HL-60 (cell line): ENCODE measurements around the gene PRRT3.

Experiments used
- DNase-seq, 2 experiments: peaks; one replicate each; pipeline ENCODE4 v3.0.0-alpha.2; 2010 to 2020; ENCODE audit warnings: low read depth in 1 of 2, low spot score in 1 of 2
- H3K27ac ChIP-seq: fragments of 250-450 bp; sonication (Bioruptor Pico); replicated peaks from 2 replicates; pipeline ENCODE4 v1.5.1; 2020; ENCODE audit warnings: mild to moderate bottlenecking, moderate library complexity
- H3K27me3 ChIP-seq: fragments of 250-450 bp; sonication (Bioruptor Pico); 2 replicates; pipeline ENCODE4 v1.5.1; 2021; ENCODE audit warnings: mild to moderate bottlenecking, moderate library complexity; ENCODE audit not compliant: insufficient read depth, poor library complexity, severe bottlenecking
- H3K4me3 ChIP-seq: replicated peaks from 2 replicates; pipeline ENCODE4 v1.5.1; 2011; ENCODE audit warnings: mild to moderate bottlenecking, control low read depth, low read length; ENCODE audit not compliant: insufficient read depth
- CTCF ChIP-seq: IDR thresholded peaks from one replicate; pipeline ENCODE4 v1.5.1; 2011; ENCODE audit warnings: low read length, control low read depth, inconsistent platforms; ENCODE audit not compliant: insufficient read depth
- GABPA ChIP-seq: IDR thresholded peaks from 2 replicates; pipeline ENCODE4 v1.6.1; 2012; ENCODE audit warnings: low read depth
- POLR2AphosphoS5 ChIP-seq: IDR thresholded peaks from 2 replicates; pipeline ENCODE4 v1.6.1; 2012; ENCODE audit warnings: low read depth
- REST ChIP-seq: IDR thresholded peaks from 2 replicates; pipeline ENCODE4 v1.6.1; 2012; ENCODE audit warnings: low read depth; ENCODE audit not compliant: insufficient replicate concordance
- SPI1 ChIP-seq: IDR thresholded peaks from 2 replicates; pipeline ENCODE4 v1.6.1; 2012; ENCODE audit warnings: low read depth, mild to moderate bottlenecking, borderline replicate concordance

The PRRT3 gene

GRCh38 chr3:9912294-9912935 is 39.8 kb downstream of the PRRT3 start:
- TF ChIP-seq GABPA: no peak
- TF ChIP-seq POLR2AphosphoS5: peak; percentile 65; the same call in 1 of the 2 replicates
- no peak for TF ChIP-seq REST
- Histone ChIP-seq H3K27ac (peak overlapping the region; percentile 19), H3K27me3 (no peaks in the 10 kb centered on the region), H3K4me3 (no peak overlapping the region)
- DNase-seq: peak; percentile 66 to 70

- TF ChIP-seq CTCF: no peak
- no peak for TF ChIP-seq SPI1
- no peak for TF ChIP-seq REST
- TF ChIP-seq GABPA: no peak
- TF ChIP-seq POLR2AphosphoS5: no peak
- no peak overlapping the region for H3K4me3 ChIP-seq
- H3K27ac ChIP-seq: no peak overlapping the region
- no peaks in the 10 kb centered on the region for H3K27me3 ChIP-seq
- no peak for DNase-seq
These were observed 40.3 kb downstream of the PRRT3 start for GRCh38 chr3:9911863-9912262.

- no peak for DNase-seq
- Histone ChIP-seq H3K27ac (no peak overlapping the region), H3K27me3 (no peaks in the 10 kb centered on the region), H3K4me3 (no peak overlapping the region)
- TF ChIP-seq SPI1 (peak; percentile 31; the same call in 1 of the 2 replicates), CTCF (no peak)
These were observed 42.8 kb downstream of the PRRT3 start for GRCh38 chr3:9909221-9910013.

GRCh38 chr3:9908286-9908685 is 43.9 kb downstream of the PRRT3 start:
- no peak for DNase-seq
- H3K4me3 ChIP-seq: no peak overlapping the region

More at GRCh38 chr3:9908286-9908685, 43.9 kb downstream of the PRRT3 start:
- no peak overlapping the region for H3K27ac ChIP-seq
- no peak for TF ChIP-seq SPI1
- H3K27me3 ChIP-seq: no peaks in the 10 kb centered on the region
